HG03342 (cell line): Measurements from ENCODE around the gene ARSH.
"Not testable (repeated sequence)": the region's sequence is repeated elsewhere in the genome, so short reads cannot be mapped to it uniquely, and the experiment has no call there.

Experiments used
- ATAC-seq: cut with Tn5 transposase; IDR thresholded peaks from one replicate; pipeline ENCODE4 v1.9.1; 2021; ENCODE audit warnings: mild to moderate bottlenecking, moderate library complexity; ENCODE audit not compliant: unreplicated experiment

The ARSH gene

DNA sequence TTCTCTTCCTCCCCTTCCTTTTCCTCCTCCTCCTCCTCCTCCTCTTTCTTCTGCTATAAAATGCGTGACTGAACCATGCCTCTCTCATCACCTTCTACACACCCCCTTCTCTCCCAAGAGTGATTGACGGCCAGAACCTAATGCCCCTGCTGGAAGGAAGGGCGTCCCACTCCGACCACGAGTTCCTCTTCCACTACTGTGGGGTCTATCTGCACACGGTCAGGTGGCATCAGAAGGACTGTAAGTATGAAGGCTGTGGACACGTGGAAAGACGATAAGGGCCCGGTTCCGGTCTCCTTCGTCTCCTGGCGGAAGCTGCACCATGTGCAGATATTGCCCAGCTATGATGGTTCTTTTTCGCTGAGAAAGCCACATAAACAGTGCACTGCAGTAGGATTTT is 22.8 kb downstream of the ARSH start:
- ATAC-seq = no peak

DNA sequence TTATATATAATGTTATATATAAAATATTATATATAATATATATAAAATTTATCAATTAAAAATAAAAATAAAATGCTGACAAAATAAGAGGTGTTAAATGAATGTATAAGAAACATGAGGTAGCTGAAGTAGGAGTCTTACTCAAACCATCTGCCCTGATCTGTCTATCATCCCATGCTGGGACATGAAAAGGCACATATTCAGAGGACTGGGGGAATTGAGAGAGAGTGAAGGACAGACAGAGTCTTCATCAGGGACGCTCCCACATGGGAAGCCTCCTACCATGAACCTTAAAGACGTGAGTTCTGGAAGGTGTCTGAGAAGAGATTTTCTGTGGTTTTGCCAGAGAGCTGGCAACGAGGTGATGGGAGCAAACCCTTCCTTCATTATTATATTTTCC is 30.9 kb downstream of the ARSH start:
- no peak for ATAC-seq

DNA sequence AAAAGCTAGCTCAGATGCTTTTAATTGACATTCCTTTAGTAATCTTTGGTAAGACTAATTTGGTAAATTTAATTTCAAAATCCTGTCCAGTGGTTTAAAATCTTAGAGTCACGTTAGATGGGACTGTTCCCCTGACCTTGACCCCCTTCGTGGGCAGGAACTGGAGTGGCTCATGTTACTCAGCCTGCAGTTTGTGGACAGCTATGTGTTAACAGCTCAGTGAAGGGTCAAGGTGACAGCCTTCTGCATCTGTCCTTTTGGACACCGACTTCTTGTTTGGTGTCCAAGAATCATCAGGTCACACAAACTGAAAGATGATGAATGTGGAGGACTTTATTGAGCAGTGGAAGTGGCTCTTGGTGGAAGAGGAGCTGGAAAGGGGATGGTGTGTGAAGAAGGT is 37.9 kb downstream of the ARSH start:
- no peak for ATAC-seq

DNA sequence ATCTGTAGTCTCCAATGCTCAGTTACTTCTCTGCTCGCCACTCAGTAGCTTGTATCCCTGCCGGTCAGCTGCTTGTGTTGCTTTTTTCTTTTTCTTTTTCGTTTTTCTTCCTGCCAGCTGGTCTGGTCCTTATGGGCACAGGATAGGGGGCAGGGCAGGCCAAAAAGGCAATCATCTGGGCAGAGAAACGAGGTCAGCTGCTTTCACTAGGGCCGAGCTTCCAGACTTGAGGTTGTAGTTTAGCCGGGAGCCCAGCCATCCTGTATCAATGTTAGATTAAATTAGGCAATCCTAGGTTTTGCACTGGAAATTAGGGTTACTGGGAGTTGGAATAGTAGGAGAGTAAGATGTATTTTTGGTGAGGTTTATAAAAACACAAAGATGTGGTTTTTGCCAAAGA is 38.3 kb downstream of the ARSH start:
- ATAC-seq = no peak

DNA sequence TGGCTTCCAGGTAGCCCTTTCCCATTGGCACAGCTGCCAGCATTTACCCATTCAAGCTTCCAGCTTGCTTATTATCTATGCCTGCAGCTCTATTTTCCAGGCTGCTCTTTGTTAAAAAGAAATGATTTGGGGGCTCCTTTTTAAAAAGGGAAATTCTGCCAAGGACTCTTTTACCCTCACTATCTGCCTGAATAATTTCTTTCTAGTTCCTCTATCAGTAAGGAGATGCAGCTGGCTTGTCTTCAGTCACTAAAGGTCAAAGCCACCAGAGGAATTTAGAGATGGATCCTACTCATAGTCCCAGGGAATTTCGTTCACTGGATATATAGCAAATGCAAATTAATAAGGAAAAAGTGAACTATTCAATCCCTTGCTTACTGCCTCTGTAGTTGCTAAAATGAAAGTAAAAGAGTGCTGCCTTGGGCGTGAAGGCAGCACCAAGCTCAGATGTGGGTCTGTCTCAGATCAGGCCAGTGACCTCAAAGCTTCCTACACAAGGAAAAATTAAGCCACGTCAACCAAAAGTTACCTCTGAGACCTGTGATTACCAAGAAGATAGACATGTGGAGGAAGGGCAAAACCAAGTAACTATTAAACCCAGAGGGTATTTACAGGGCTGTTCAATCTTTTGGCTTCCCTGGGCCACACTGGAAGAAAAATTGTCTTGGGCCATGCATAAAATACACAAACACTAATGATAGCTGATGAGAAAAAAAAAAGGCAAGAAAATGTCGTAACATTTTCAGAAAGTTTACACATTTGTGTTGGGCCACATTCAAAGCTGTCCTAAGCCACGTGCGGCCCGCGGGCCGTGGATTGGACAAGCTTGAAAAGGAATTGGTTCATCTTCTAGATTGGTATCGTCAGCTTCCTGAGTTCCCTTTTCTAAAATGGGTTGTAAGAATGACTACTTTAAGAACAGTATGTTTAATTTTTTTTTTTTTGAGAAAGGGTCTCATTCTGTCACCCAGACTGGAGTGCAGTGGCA is 40.2 kb downstream of the ARSH start:
- no peak for ATAC-seq

DNA sequence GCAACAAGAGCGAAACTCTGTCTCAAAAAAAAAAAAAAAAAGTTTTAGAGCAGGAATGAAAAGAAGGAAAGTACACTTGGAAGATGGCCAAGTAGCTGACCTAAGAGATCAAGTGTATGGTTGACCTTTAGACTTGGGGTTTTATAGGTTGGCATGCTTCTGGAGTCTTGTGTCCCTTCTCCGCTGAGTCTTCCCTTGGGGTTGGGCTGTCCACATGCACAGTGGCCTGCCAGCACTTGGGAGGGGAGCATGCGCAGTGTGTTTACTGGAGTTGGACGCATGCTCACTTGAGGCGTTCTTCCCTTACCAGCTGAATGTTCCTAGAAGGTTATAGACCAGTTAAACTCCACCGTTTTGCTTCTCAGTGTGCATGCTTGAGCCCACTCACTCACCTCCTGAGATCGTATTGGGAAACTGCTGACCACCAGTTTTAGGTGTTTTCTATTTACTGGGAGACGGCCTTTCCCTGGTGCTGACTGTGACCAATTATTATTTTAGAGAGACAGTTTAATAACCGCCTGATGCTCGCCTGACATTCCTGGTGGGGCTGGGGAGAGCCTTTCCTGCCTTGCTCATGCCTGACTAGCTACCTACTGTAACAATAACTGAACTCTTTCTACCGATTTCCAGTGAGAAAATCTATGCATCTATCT is 44.3 kb downstream of the ARSH start:
- ATAC-seq = not testable (repeated sequence)

DNA sequence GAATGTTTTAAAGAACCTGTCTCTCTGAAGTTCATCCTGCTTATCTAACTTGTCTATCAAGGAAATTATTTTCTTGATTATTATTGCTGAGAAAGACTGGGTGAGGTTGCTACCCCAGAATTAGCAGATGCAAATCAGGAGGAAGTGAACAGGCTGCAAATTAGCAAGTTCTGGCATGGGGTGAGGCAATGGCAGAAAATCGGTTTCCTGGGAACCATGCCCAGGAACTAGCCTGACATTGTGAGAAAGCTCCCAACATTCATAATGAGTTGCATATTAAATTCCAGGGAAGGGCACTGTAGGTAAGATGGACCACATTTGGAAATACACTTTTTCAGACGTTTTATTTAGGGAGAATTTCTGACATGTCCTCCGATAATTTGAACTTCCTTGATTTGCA is 46.5 kb downstream of the ARSH start:
- ATAC-seq = no peak

DNA sequence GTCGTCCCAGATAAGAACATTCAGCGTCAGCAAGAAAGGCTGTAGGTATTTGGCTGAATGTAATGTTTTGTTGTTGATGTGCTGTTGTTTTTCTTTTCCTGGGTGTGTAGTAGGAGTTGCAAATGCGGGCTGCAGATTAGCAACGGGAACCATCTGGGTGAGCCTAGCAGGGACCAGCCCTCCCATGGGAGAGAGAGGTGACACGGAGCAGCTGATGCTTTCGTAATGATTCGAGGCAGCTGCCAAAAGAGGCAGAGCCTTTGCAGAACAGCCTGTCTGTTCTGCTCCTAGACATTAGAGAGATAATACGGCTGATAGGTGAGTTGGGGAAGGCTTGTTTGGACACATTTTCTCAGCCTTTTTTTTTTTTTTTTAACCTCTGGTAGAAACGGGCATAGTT is 60.2 kb downstream of the ARSH start:
- no peak for ATAC-seq

DNA sequence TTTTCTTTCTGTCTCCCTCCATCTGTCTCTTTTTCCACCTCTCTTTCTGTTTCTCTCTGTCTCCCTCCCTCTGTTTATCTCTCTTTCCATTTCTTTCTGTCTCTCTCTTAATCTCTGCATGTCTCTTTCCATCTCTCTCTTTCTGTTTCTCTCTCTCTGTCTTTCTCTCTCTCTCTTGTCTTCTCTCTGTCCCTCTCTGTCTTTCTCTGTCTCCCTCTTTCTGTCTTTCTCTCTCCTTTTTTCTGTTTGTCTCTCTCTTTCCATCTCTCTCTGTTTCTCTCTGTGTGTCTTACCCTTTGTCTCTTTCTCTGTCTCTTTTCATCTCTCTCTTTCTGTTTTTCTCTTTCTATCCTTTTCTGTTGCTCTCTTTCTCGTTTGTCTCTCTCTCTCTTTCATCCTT is 69.6 kb downstream of the ARSH start:
- no peak for ATAC-seq

DNA sequence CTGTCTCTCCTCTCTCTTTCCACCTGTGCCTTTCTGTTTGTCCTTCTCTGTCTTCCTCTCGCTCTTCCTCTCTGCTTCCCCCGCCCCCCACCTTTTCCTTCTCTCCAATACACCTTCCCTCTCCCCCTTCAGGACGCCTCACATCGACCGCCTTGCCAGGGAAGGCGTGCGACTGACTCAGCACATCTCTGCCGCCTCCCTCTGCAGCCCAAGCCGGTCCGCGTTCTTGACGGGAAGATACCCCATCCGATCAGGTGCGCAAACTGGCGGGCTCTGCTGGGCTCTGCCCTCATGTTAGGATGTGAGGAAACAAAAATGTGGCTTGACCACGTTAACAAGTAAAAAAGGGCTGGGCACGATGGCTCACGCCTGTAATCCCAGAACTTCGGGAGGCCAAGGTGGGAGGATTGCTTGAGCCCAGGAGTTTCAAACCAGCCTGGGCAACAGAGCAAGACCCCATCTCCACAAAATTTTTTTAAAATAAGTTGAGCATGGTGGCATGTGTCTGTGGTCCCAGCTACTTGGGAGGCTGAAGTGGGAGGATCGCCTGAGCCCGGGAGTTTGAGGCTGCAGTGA is 70.2 kb downstream of the ARSH start:
- ATAC-seq = no peak
